ENCODE measurements around the gene SARM1.

GRCh38 chr17:28402844-28403243, 31.4 kb downstream of the SARM1 start:
- TF ChIP-seq EZH2 (IDR thresholded peaks at IDR 0.05; ENCODE audit: borderline replicate concordance, insufficient read depth, low read length, poor library complexity, severe bottlenecking) = no peak
- no peak for TF ChIP-seq CTCF (IDR thresholded peaks at IDR 0.05; ENCODE audit: poor library complexity, severe bottlenecking)
- no peak for TF ChIP-seq RAD21 (conservative IDR thresholded peaks at IDR 0.05)
- no peak for TF ChIP-seq MXI1 (conservative IDR thresholded peaks at IDR 0.05; ENCODE audit: poor library complexity, severe bottlenecking)
- no peak for TF ChIP-seq POLR2AphosphoS5 (IDR thresholded peaks at IDR 0.05)
- TF ChIP-seq EP300 (conservative IDR thresholded peaks at IDR 0.05; ENCODE audit: poor library complexity, severe bottlenecking) = no peak
- no peak for TF ChIP-seq SMC3 (conservative IDR thresholded peaks at IDR 0.05; ENCODE audit: poor library complexity)
- TF ChIP-seq, protein P1, sequence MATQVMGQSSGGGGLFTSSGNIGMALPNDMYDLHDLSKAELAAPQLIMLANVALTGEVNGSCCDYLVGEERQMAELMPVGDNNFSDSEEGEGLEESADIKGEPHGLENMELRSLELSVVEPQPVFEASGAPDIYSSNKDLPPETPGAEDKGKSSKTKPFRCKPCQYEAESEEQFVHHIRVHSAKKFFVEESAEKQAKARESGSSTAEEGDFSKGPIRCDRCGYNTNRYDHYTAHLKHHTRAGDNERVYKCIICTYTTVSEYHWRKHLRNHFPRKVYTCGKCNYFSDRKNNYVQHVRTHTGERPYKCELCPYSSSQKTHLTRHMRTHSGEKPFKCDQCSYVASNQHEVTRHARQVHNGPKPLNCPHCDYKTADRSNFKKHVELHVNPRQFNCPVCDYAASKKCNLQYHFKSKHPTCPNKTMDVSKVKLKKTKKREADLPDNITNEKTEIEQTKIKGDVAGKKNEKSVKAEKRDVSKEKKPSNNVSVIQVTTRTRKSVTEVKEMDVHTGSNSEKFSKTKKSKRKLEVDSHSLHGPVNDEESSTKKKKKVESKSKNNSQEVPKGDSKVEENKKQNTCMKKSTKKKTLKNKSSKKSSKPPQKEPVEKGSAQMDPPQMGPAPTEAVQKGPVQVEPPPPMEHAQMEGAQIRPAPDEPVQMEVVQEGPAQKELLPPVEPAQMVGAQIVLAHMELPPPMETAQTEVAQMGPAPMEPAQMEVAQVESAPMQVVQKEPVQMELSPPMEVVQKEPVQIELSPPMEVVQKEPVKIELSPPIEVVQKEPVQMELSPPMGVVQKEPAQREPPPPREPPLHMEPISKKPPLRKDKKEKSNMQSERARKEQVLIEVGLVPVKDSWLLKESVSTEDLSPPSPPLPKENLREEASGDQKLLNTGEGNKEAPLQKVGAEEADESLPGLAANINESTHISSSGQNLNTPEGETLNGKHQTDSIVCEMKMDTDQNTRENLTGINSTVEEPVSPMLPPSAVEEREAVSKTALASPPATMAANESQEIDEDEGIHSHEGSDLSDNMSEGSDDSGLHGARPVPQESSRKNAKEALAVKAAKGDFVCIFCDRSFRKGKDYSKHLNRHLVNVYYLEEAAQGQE (IDR thresholded peaks at IDR 0.05; ENCODE audit: borderline replicate concordance) = no peak
